GM12878 (cell line): ENCODE measurements around the gene NSUN2. TPM values are rescaled to one million over a fixed set of nuclear protein-coding genes. Genes with fewer than 3 reads are reported as not detected.

Experiments used
- ATAC-seq: fragments of 200-7000 bp; cut with Tn5 transposase; 3 replicates; pipeline ENCODE4 v1.9.1; 2020; ENCODE audit warnings: mild to moderate bottlenecking, moderate library complexity
- BruUV-seq: library from RNA; stranded (reverse); fragments of 400-500 nt; replicated peaks from 2 replicates; lab custom pipeline; 2021; lab: Mats Ljungman, UMichigan
- CTCF ChIA-PET: fragments of 300-600 bp; sonication (Branson Sonifier 250); formaldehyde crosslinking; extraction: SDS; loops from one replicate; lab custom pipeline; 2021; ENCODE audit warnings: inconsistent platforms; lab: Yijun Ruan, JAX
- POLR2A ChIA-PET: fragments of 350-600 bp; formaldehyde crosslinking; extraction: SDS; loops from one replicate; lab custom pipeline; 2021; ENCODE audit warnings: inconsistent platforms; lab: Charles Lee
- RAD21 ChIA-PET: fragments of 300-600 bp; sonication (Branson Sonifier 250); formaldehyde crosslinking; loops from one replicate; lab custom pipeline; 2023; ENCODE audit warnings: antibody characterized with exemption; ENCODE audit not compliant: unreplicated experiment; lab: Charles Lee
- SMC1A ChIA-PET: fragments of 300-600 bp; sonication (Branson Sonifier 250); formaldehyde crosslinking; loops from one replicate; lab custom pipeline; 2023; ENCODE audit not compliant: unreplicated experiment, uncharacterized antibody; lab: Charles Lee
- DNase-seq: peaks from one replicate; pipeline ENCODE4 v3.0.0-alpha.2; 2011; ENCODE audit warnings: low read depth, low spot score
- FAIRE-seq: peaks from 3 replicates; lab custom pipeline; 2011; peaks lifted over from hg19 to GRCh38; lab: Jason Lieb, UNC
- H2AFZ ChIP-seq: 2 replicates; pipeline ENCODE4 v1.6.0; 2011; ENCODE audit warnings: low read depth, low read length, control low read depth; ENCODE audit not compliant: control insufficient read depth
- H3K27ac ChIP-seq: 2 replicates; pipeline ENCODE4 v1.5.1; 2011; ENCODE audit warnings: control low read depth; ENCODE audit not compliant: control insufficient read depth, insufficient read depth
- H3K27me3 ChIP-seq, 2 experiments: replicated peaks in 1 of 2; 2 replicates each; pipeline versions ENCODE4 v1.6.0 to v1.6.1; 2011; ENCODE audit warnings: low read length in 1 of 2; ENCODE audit not compliant: control insufficient read depth in 2 of 2, insufficient read depth in 2 of 2
- H3K36me3 ChIP-seq, 2 experiments: 2 replicates each; pipeline ENCODE4 v1.5.1; 2011; ENCODE audit warnings: low read length in 1 of 2; ENCODE audit not compliant: control insufficient read depth in 2 of 2, insufficient read depth in 2 of 2
- H3K4me1 ChIP-seq: 2 replicates; pipeline ENCODE4 v1.6.1; 2011; ENCODE audit warnings: mild to moderate bottlenecking, low read length, moderate library complexity, mixed read lengths; ENCODE audit not compliant: control insufficient read depth, insufficient read depth
- H3K4me2 ChIP-seq: 2 replicates; pipeline ENCODE4 v1.6.0; 2011; ENCODE audit warnings: control low read depth; ENCODE audit not compliant: control insufficient read depth, insufficient read depth
- H3K4me3 ChIP-seq: fragments of 200-600 bp; sonication (generic); 2 replicates; pipeline ENCODE4 v1.5.1; 2016
- H3K79me2 ChIP-seq: 2 replicates; pipeline ENCODE4 v1.6.0; 2011; ENCODE audit warnings: low read length; ENCODE audit not compliant: control insufficient read depth, insufficient read depth
- H3K9ac ChIP-seq: 2 replicates; pipeline ENCODE4 v1.8.0; 2011; ENCODE audit warnings: low read length, control low read depth, mixed read lengths; ENCODE audit not compliant: control insufficient read depth, insufficient read depth
- H3K9me3 ChIP-seq: replicated peaks from 3 replicates; pipeline ENCODE4 v1.5.1; 2011; ENCODE audit warnings: mild to moderate bottlenecking, low read length; ENCODE audit not compliant: control insufficient read depth, insufficient read depth
- H4K20me1 ChIP-seq: 2 replicates; pipeline ENCODE4 v1.6.0; 2011; ENCODE audit not compliant: control insufficient read depth, insufficient read depth
- ATF7 ChIP-seq: fragments of 450-650 bp; IDR thresholded peaks from 2 replicates; pipeline ENCODE4 v1.6.1; 2016; ENCODE audit warnings: low read depth, mild to moderate bottlenecking
- IRF4 ChIP-seq: IDR thresholded peaks from 2 replicates; pipeline ENCODE4 v1.6.1; 2011; ENCODE audit warnings: low read depth, low read length
- KLF5 ChIP-seq: fragments of 450-650 bp; IDR thresholded peaks from 2 replicates; pipeline ENCODE4 v1.6.1; 2014; ENCODE audit warnings: mild to moderate bottlenecking; ENCODE audit not compliant: partially characterized antibody
- LARP7 ChIP-seq: fragments of 450-650 bp; IDR thresholded peaks from 2 replicates; pipeline ENCODE4 v1.6.1; 2017; ENCODE audit warnings: mild to moderate bottlenecking
- RAD21 ChIP-seq: IDR thresholded peaks from 2 replicates; pipeline ENCODE4 v1.6.1; 2011; ENCODE audit warnings: mild to moderate bottlenecking, low read depth, low read length, moderate library complexity; ENCODE audit not compliant: insufficient read depth
- STAT1 ChIP-seq: fragments of 450-650 bp; conservative IDR thresholded peaks from 2 replicates; pipeline ENCODE4 v1.6.1; 2014; ENCODE audit warnings: antibody characterized with exemption, mild to moderate bottlenecking
- STAT3 ChIP-seq: IDR thresholded peaks from 2 replicates; pipeline ENCODE4 v1.6.1; 2011; ENCODE audit warnings: low read depth, low read length, improper control_type of control experiment
- ZBTB4 ChIP-seq: fragments of 450-650 bp; formaldehyde crosslinking; IDR thresholded peaks from 2 replicates; pipeline ENCODE4 v1.4.0; 2022; ENCODE audit warnings: mild to moderate bottlenecking, moderate library complexity
- ZSCAN29 ChIP-seq: fragments of 450-650 bp; IDR thresholded peaks from 2 replicates; pipeline ENCODE4 v1.6.1; 2017; ENCODE audit warnings: mild to moderate bottlenecking, moderate library complexity
- WGBS: methylation state at CpG from one replicate; pipeline ENCODE4 v1.1.6; 2016; ENCODE audit warnings: low lambda C conversion rate; ENCODE audit not compliant: insufficient replicate concordance, insufficient coverage; ENCODE audit errors: missing lambda C conversion rate; 5-methylcytosine and 5-hydroxymethylcytosine counted together
- in situ Hi-C: fragments of 300-500 bp; cut with MboI; formaldehyde crosslinking; loops from 9 replicates; pipeline ENCODE4 v1.14.3; 2018; ENCODE audit warnings: mixed read lengths
- intact Hi-C: fragments of 100-400 bp; cut with micrococcal nuclease; formaldehyde crosslinking; loops from one replicate; pipeline ENCODE4 v1.14.2; 2022; ENCODE audit not compliant: unreplicated experiment
- polyA plus RNA-seq, 11 experiments: library from polyadenylated mRNA; depleted of rRNA in 4 of 11; unstranded in 6 of 11; stranded (reverse) in 5 of 11; fragments of >200 nt; fragmentation: Nextera tagmentation in 4 of 11; fragmentation: Illumina TruSeq in 1 of 11; extraction: Ambion mirVana in 4 of 11; extraction: Trizol in 1 of 11; gene quantifications; 1 replicate in 1 of 11; 2 replicates in 10 of 11; pipeline versions ENCODE4 v1.2.1 to v1.2.3, GENCODE V29; 2011 to 2016; ENCODE audit warnings: inconsistent platforms in 2 of 11, missing spikeins in 2 of 11, low read depth in 1 of 11
- total RNA-seq, 4 experiments: library from RNA; depleted of rRNA in 3 of 4; stranded (reverse); fragments of >200 nt in 3 of 4; fragmentation: Illumina TruSeq in 1 of 4; extraction: Trizol in 1 of 4; gene quantifications; 2 replicates each; pipeline versions ENCODE4 v1.2.1 to v1.2.3, GENCODE V29; 2013 to 2021
- TF ChIP-seq, protein P1 (sequence below): IDR thresholded peaks from 2 replicates; pipeline ENCODE4 v1.6.1; 2011; ENCODE audit warnings: mild to moderate bottlenecking, low read depth, low read length, moderate library complexity; ENCODE audit not compliant: insufficient replicate concordance

The NSUN2 gene
- total and polyA plus RNA-seq, 10 of the 15 experiments (the other 5 are each of a cell fraction or from before 2014, with no cell fraction given) = 8.0 to 112 (median 91.1) TPM

GRCh38 chr5:6570530-6570929, 62.3 kb downstream of the NSUN2 start:
- WGBS = 42% methylated on average over 5 of the region's 5 CpGs
- Histone ChIP-seq H4K20me1 (no peaks in the 10 kb centered on the region), H3K9me3 (no peaks in the 10 kb centered on the region), H3K4me3 (no peak overlapping the region), H3K36me3 (no peaks in the 10 kb centered on the region), H3K4me1 (no peaks in the 10 kb centered on the region), H3K27me3 (0 out of 4 replicates have a peak, but pooled peaks cover 0 to 1% of the 10 kb centered on the region in 2 experiments), H3K27ac (no peak overlapping the region), H2AFZ (no peak overlapping the region), H3K9ac (no peak overlapping the region), H3K79me2 (no peaks in the 10 kb centered on the region), H3K4me2 (no peak overlapping the region)
- ChIA-PET CTCF (no interaction called here), SMC1A (no interaction called here), POLR2A (no interaction called here), RAD21 (no interaction called here)
- in situ Hi-C loops (no loop called here), intact Hi-C loops (loop anchor here (10.0 kb wide), 2 partner anchors 196 to 686 kb away; partner anchors contain the start of gene MED10)
- DNase-seq (no peak), ATAC-seq (no peak), FAIRE-seq (no peak)
- BruUV-seq = no TSS peak
- no peak for TF ChIP-seq RAD21
- TF ChIP-seq KLF5 = no peak
- no peak for TF ChIP-seq ATF7
- no peak for TF ChIP-seq ZBTB4
- TF ChIP-seq STAT3 = no peak
- no peak for TF ChIP-seq IRF4
- no peak for TF ChIP-seq ZSCAN29
- no peak for TF ChIP-seq LARP7
- TF ChIP-seq, protein P1, sequence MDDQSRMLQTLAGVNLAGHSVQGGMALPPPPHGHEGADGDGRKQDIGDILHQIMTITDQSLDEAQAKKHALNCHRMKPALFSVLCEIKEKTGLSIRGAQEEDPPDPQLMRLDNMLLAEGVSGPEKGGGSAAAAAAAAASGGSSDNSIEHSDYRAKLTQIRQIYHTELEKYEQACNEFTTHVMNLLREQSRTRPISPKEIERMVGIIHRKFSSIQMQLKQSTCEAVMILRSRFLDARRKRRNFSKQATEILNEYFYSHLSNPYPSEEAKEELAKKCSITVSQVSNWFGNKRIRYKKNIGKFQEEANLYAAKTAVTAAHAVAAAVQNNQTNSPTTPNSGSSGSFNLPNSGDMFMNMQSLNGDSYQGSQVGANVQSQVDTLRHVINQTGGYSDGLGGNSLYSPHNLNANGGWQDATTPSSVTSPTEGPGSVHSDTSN = no peak
- TF ChIP-seq STAT1 = no peak
